HL-60 (cell line): Measurements from ENCODE around the gene C16orf90.

Experiments used
- DNase-seq, 2 experiments: peaks; one replicate each; pipeline ENCODE4 v3.0.0-alpha.2; 2010 to 2020; ENCODE audit warnings: low read depth in 1 of 2, low spot score in 1 of 2
- H3K27ac ChIP-seq: fragments of 250-450 bp; sonication (Bioruptor Pico); replicated peaks from 2 replicates; pipeline ENCODE4 v1.5.1; 2020; ENCODE audit warnings: mild to moderate bottlenecking, moderate library complexity
- H3K27me3 ChIP-seq: fragments of 250-450 bp; sonication (Bioruptor Pico); 2 replicates; pipeline ENCODE4 v1.5.1; 2021; ENCODE audit warnings: mild to moderate bottlenecking, moderate library complexity; ENCODE audit not compliant: insufficient read depth, poor library complexity, severe bottlenecking
- H3K4me3 ChIP-seq: replicated peaks from 2 replicates; pipeline ENCODE4 v1.5.1; 2011; ENCODE audit warnings: mild to moderate bottlenecking, control low read depth, low read length; ENCODE audit not compliant: insufficient read depth
- GABPA ChIP-seq: IDR thresholded peaks from 2 replicates; pipeline ENCODE4 v1.6.1; 2012; ENCODE audit warnings: low read depth
- POLR2AphosphoS5 ChIP-seq: IDR thresholded peaks from 2 replicates; pipeline ENCODE4 v1.6.1; 2012; ENCODE audit warnings: low read depth
- REST ChIP-seq: IDR thresholded peaks from 2 replicates; pipeline ENCODE4 v1.6.1; 2012; ENCODE audit warnings: low read depth; ENCODE audit not compliant: insufficient replicate concordance
- SPI1 ChIP-seq: IDR thresholded peaks from 2 replicates; pipeline ENCODE4 v1.6.1; 2012; ENCODE audit warnings: low read depth, mild to moderate bottlenecking, borderline replicate concordance
- TF ChIP-seq, protein P1 (sequence below): IDR thresholded peaks from one replicate; pipeline ENCODE4 v1.5.1; 2011; ENCODE audit warnings: low read length, control low read depth, inconsistent platforms; ENCODE audit not compliant: insufficient read depth

The C16orf90 gene

GRCh38 chr16:3480901-3481695 lies 14.2 kb downstream of the C16orf90 start:
- Histone ChIP-seq H3K27ac (no peak overlapping the region), H3K4me3 (no peak overlapping the region), H3K27me3 (no peaks in the 10 kb centered on the region)
- no peak for DNase-seq
- TF ChIP-seq SPI1, result no peak
- TF ChIP-seq REST, result no peak
- TF ChIP-seq GABPA, result no peak
- no peak for TF ChIP-seq POLR2AphosphoS5
- TF ChIP-seq, protein P1, sequence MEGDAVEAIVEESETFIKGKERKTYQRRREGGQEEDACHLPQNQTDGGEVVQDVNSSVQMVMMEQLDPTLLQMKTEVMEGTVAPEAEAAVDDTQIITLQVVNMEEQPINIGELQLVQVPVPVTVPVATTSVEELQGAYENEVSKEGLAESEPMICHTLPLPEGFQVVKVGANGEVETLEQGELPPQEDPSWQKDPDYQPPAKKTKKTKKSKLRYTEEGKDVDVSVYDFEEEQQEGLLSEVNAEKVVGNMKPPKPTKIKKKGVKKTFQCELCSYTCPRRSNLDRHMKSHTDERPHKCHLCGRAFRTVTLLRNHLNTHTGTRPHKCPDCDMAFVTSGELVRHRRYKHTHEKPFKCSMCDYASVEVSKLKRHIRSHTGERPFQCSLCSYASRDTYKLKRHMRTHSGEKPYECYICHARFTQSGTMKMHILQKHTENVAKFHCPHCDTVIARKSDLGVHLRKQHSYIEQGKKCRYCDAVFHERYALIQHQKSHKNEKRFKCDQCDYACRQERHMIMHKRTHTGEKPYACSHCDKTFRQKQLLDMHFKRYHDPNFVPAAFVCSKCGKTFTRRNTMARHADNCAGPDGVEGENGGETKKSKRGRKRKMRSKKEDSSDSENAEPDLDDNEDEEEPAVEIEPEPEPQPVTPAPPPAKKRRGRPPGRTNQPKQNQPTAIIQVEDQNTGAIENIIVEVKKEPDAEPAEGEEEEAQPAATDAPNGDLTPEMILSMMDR, result no peak

- H3K27me3 ChIP-seq, result no peaks in the 10 kb centered on the region
- H3K4me3 ChIP-seq, result no peak overlapping the region
- TF ChIP-seq GABPA (no peak), POLR2AphosphoS5 (no peak), SPI1 (no peak)
- TF ChIP-seq, protein P1, result no peak
- DNase-seq, result no peak
- no peak overlapping the region for H3K27ac ChIP-seq
Observed at GRCh38 chr16:3479654-3480216, 15.6 kb downstream of the C16orf90 start.

GRCh38 chr16:3478242-3478925 lies 16.9 kb downstream of the C16orf90 start:
- TF ChIP-seq REST, result no peak
- TF ChIP-seq, protein P1, result no peak
- TF ChIP-seq SPI1, result no peak
- TF ChIP-seq POLR2AphosphoS5, result no peak
- no peak for TF ChIP-seq GABPA
- no peak overlapping the region for H3K4me3 ChIP-seq
- H3K27ac ChIP-seq, result no peak overlapping the region
- DNase-seq, result no peak
- no peaks in the 10 kb centered on the region for H3K27me3 ChIP-seq
